Choroid plexus epithelial cell (primary cell): ENCODE measurements around the gene HTT.

ENCODE experiments used
- DNase-seq: peaks from one replicate; pipeline ENCODE4 v3.0.0-alpha.2; 2010; ENCODE audit warnings: low read depth
- H3K4me3 ChIP-seq: 2 replicates; pipeline ENCODE4 v1.5.1; 2011; ENCODE audit warnings: low read depth, mild to moderate bottlenecking, control low read depth, low read length, moderate library complexity
- TF ChIP-seq, protein P1 (sequence below): conservative IDR thresholded peaks from 2 replicates; pipeline ENCODE4 v1.5.1; 2011; ENCODE audit warnings: low read depth, mild to moderate bottlenecking, control low read depth, inconsistent platforms, low read length, moderate library complexity

The HTT gene

DNA sequence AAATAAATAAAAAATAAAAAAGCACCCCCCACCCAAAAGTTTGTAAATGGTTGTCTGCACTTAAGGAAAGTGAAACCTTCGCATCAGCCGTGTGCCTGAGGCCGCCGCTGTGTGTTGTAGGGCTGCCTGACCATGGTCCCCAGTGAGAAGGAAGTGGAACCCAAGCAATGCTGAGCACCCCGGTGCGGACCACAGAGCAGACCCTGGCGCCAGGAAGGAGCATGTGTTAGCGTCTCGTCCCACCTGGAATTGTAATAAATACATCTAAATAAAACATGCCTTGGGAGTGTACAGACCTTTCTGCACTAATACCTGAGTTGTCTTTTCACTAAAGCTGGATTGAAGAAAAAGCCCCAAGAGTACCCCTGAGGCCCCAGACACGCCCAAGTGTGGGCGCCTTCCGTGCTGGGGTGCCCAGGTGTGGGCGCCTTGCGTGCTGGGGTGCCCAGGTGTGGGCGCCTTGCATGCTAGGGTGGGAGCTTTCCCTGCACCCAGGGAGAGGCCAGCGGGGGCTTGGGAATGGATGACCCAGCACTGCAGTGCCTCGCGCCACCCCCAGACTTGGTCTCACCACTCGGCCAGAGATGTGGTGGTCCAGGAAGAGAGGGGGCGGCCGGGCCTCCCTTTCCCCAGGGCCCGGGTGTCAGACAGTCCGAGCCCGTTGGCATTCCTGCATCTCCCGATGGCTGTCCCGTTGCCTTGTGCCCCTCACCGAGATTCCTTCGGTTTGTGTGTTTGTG lies 33.9 kb upstream of the HTT start:
- TF ChIP-seq, protein P1, sequence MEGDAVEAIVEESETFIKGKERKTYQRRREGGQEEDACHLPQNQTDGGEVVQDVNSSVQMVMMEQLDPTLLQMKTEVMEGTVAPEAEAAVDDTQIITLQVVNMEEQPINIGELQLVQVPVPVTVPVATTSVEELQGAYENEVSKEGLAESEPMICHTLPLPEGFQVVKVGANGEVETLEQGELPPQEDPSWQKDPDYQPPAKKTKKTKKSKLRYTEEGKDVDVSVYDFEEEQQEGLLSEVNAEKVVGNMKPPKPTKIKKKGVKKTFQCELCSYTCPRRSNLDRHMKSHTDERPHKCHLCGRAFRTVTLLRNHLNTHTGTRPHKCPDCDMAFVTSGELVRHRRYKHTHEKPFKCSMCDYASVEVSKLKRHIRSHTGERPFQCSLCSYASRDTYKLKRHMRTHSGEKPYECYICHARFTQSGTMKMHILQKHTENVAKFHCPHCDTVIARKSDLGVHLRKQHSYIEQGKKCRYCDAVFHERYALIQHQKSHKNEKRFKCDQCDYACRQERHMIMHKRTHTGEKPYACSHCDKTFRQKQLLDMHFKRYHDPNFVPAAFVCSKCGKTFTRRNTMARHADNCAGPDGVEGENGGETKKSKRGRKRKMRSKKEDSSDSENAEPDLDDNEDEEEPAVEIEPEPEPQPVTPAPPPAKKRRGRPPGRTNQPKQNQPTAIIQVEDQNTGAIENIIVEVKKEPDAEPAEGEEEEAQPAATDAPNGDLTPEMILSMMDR: no peak
- DNase-seq: no peak
- H3K4me3 ChIP-seq: no peak overlapping the region

DNA sequence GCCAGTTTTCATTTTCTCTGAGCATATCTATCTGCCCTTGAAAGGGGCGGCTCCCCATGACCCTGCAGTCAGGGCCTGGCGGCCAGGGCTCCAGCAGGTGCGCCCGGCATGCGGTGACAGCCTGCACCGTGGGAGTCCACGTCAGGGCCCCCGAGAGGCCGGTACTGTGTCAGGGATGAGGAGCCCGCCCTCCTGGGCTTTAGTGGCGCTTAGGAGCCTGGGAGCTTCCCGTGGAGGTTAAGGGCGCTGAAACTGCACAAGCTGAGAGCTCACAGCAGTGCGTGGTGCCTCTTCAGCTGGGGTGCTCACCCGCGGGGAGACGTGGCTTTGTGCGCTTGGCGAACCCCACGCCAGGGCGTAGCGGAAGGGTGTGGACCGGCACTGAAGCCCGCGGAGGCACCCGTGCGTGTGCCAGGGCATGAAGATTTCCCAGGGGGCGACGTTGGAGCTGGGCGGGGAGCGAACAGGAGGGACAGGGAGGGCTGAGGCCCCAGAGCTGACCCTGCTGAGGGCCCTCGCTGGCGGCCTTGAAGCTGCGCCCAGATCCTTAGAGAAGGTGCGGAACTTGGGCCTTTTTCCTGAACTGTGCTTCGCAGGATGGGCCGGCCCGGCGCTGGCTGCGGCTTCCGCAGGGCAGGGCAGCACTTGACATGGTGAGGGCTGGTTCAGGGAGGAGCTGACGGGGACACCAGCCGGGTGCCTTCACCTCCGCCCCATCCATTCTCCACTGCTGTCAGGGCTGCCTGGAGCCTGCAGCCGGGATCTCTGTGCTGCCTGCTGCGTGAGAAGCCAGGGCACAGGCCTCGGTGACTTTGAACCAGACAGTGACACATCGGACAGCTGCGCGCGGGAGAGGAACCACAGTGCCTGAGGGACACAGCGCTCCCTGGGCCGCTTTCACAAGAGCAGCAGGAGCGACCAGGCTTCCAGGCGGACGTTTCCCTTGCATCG lies 33.0 kb upstream of the HTT start:
- DNase-seq: peak; percentile 11
- H3K4me3 ChIP-seq: peak overlapping the region; percentile 36
- TF ChIP-seq, protein P1: no peak

DNA sequence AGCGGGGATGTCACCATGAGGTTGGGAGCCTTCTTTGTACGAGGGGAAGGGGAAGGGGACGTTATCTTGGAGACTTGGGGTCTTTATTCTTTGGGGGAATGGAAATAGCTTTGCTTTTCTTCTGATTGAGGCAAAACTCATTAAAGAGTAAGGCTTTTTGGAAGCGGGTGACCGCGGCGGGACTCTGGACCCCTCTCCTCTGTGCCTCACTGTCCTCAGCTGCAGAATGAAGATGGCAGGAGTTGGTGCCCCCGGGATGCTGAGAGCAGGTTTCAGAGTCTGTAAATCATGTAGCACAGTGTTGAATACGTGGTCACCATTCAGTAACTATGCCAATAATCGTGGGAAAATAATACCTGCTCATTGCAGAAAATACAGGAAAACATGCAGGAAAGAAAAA lies 32.3 kb upstream of the HTT start:
- no peak overlapping the region for H3K4me3 ChIP-seq
- TF ChIP-seq, protein P1: no peak
- no peak for DNase-seq

DNA sequence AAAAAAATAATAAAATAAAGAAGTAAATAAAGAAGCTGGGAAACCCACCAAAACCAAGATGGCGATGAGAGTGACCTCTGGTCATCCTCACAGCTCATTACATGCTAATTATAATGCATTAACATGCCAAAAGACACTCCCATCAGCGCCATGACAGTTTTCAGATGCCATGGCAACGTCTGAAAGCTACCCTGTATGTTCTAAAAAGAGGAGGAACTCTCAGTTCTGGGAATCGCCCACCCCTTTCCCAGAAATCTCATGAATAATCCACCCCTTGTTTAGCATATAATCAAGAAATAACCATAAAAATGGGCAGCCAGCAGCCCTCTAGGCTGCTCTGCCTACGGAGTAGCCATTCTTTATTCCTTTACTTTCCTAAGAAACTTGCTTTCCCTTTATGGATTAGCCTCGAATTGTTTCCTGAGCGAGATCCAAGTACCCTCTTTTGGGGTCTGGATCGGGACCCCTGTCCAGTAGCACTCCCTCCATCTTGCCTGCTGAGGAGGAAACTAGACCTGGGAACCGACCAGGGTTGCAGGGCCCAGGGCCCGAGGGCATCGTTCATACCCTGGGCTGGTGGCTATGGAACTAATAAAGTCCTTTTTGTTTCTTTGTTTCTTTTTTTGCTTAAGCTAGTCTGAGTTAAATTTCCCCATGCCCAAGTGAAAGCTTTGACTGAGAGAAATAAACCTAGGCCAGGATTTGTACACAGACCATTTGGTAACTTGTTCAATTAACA lies 31.0 kb upstream of the HTT start:
- DNase-seq: no peak
- TF ChIP-seq, protein P1: no peak
- no peak overlapping the region for H3K4me3 ChIP-seq

DNA sequence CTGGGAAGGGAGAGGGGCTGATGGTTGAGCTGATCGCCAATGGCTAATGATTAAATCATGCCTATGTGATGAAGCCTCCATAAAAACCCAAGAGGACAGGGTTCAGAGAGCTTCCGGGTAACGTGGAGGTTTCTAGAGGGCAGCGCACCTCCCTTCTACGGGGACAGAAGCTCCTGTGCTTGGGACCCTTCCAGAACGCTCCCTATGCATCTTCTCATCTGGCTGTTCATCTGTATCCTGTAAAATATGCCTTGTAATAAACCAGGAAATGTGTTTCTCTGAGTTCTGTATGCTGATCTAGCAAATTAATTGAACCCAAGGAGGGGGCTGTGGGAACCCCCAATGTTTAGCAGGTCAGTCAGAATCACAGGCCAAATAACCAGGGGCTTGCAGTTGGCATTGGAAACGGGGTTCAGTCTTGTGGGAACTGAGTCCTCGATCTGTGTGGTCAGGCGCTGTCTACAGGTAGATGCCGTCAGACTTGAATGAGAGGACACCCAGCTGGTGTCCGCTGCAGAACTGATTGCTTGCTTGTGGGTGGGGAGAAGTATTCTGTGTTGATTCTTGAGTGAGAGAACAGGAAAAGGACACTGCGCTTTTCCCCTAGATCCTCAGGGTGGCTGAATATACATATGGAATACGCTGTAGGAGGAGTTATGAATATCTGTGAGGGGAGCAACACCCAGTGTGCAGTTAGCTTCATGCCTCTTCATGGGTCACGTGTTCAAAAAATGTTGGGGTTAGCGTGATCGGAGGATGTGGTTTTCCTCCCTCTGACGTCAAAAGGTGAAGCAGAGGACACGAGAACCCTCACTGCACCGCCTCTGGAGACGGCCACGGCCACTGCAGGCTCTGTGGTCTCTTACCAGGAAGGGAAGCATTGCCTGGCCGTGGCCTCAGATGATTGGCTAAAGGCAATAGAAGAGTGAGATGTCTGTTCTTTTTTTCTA lies 29.3 kb upstream of the HTT start:
- DNase-seq: peak; percentile 85
- H3K4me3 ChIP-seq: no peak overlapping the region
- TF ChIP-seq, protein P1: peak; percentile 17

DNA sequence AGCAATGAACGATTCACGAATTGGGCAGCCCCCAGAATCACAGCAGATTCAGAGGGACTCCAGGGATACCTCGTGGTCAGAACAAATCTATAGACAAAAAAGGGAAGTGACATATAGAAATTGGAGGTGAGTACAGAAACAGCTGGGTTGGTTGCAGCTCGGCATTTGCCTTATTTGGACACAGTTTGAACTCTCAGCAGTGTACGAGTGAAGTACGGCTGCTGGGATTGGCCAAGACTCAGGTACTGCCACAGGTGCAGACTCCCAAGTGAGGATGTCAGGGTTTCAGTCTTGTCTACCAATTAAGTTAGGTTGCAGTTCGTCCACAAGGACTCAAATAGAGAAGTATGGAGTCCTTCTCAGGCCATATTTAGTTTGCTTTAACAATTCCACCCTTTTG lies 28.3 kb upstream of the HTT start:
- DNase-seq: no peak
- no peak overlapping the region for H3K4me3 ChIP-seq
- TF ChIP-seq, protein P1: no peak
